DND-41 (cell line): ENCODE measurements around the gene CDH23.

Experiments used
- ATAC-seq: fragments of 200-7000 bp; cut with Tn5 transposase; 3 replicates; pipeline ENCODE4 v1.9.1; 2021; ENCODE audit warnings: low read depth; ENCODE audit not compliant: insufficient read depth
- DNase-seq: peaks from one replicate; pipeline ENCODE4 v3.0.0-alpha.2; 2020
- H2AFZ ChIP-seq: 2 replicates; pipeline ENCODE4 v1.6.0; 2012; ENCODE audit warnings: low read depth, low read length
- H3K27ac ChIP-seq: 2 replicates; pipeline ENCODE4 v1.5.1; 2012; ENCODE audit warnings: low read length, inconsistent platforms
- H3K27me3 ChIP-seq: fragments of 200-600 bp; sonication (generic); 2 replicates; pipeline ENCODE4 v1.6.0; 2012; ENCODE audit warnings: low read length, mild to moderate bottlenecking, inconsistent platforms; ENCODE audit not compliant: insufficient read depth, poor library complexity
- H3K36me3 ChIP-seq: 2 replicates; pipeline ENCODE4 v1.5.1; 2012; ENCODE audit warnings: low read length, inconsistent platforms; ENCODE audit not compliant: insufficient read depth
- H3K4me1 ChIP-seq: 2 replicates; pipeline ENCODE4 v1.5.1; 2012; ENCODE audit warnings: mild to moderate bottlenecking, low read length; ENCODE audit not compliant: insufficient read depth
- H3K4me2 ChIP-seq: 2 replicates; pipeline ENCODE4 v1.6.0; 2012; ENCODE audit warnings: mild to moderate bottlenecking, moderate library complexity, low read length, inconsistent platforms; ENCODE audit not compliant: insufficient read depth
- H3K4me3 ChIP-seq, 2 experiments: fragments of 200-600 bp in 1 of 2; shearing (Covaris generic) in 1 of 2; 2 replicates each; pipeline ENCODE4 v1.5.1; 2012 to 2016; ENCODE audit warnings: inconsistent platforms in 2 of 2, low read length in 2 of 2, mild to moderate bottlenecking in 2 of 2, low read depth in 1 of 2, moderate library complexity in 1 of 2
- H3K79me2 ChIP-seq: 2 replicates; pipeline ENCODE4 v1.6.0; 2012; ENCODE audit warnings: low read length, inconsistent platforms; ENCODE audit not compliant: insufficient read depth
- H3K9ac ChIP-seq: 2 replicates; pipeline ENCODE4 v1.6.0; 2012; ENCODE audit warnings: low read depth, mild to moderate bottlenecking, inconsistent platforms, low read length, moderate library complexity
- H3K9me3 ChIP-seq: 2 replicates; pipeline ENCODE4 v1.5.1; 2012; ENCODE audit warnings: low read length, moderate library complexity, mild to moderate bottlenecking, inconsistent platforms; ENCODE audit not compliant: insufficient read depth, severe bottlenecking
- H4K20me1 ChIP-seq: 2 replicates; pipeline ENCODE4 v1.6.0; 2012; ENCODE audit warnings: low read length; ENCODE audit not compliant: insufficient read depth
- CTCF ChIP-seq: IDR thresholded peaks from 2 replicates; pipeline ENCODE4 v1.5.1; 2012; ENCODE audit warnings: borderline replicate concordance, low read length, moderate library complexity, mild to moderate bottlenecking; ENCODE audit not compliant: poor library complexity, severe bottlenecking; ENCODE audit errors: extremely low read depth
- EZH2 ChIP-seq: IDR thresholded peaks from 3 replicates; pipeline ENCODE4 v1.6.1; 2012; ENCODE audit warnings: borderline replicate concordance, low read depth, mild to moderate bottlenecking, moderate library complexity, low read length, inconsistent platforms; ENCODE audit not compliant: severe bottlenecking

CDH23 gene

GRCh38 chr10:71513936-71514335, 117.2 kb downstream of the CDH23 start:
- Histone ChIP-seq H3K27ac (no peak overlapping the region), H3K9me3 (no peaks in the 10 kb centered on the region), H2AFZ (no peak overlapping the region), H3K9ac (no peak overlapping the region), H3K36me3 (no peaks in the 10 kb centered on the region), H3K4me2 (no peak overlapping the region), H3K4me3 (no peak overlapping the region), H3K27me3 (peaks cover 11% of the 10 kb centered on the region), H4K20me1 (peaks cover 3% of the 10 kb centered on the region; the same call in 1 of the 2 replicates), H3K79me2 (no peaks in the 10 kb centered on the region), H3K4me1 (no peaks in the 10 kb centered on the region)
- ATAC-seq (no peak), DNase-seq (no peak)
- no peak for TF ChIP-seq CTCF
- no peak for TF ChIP-seq EZH2

DNA sequence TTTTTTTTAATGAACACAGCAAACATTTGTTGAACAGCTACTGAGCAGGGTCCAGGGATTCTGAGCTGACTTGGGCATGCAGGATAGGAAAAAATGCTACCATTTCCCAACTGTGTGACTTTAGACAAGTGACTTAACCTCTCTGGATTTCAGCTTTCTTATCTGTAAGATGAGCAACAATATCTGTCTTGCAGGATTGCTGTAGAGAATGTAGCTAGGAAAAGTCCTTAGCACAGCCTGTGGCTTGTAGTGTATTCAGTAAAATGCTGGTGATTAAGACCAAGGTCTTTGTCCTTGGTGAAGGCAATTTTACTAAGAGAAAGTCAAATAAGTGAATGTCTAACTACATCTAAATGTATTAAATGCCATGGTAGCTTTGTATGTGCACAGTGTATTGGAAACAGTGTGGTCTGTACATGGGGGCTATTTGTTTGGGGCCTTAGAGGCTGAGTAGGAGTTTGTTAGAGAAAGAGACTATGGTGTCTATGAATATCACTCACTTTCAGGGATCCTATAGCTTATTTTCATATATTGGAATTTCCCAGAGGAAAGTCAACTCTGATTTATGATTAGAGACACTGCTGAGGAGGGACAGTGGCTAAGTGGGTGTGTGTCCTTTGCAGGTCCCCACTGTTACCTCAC, 118.9 kb downstream of the CDH23 start:
- Histone ChIP-seq H3K79me2 (no peaks in the 10 kb centered on the region), H3K4me3 (no peak overlapping the region), H3K36me3 (no peaks in the 10 kb centered on the region), H3K9ac (no peak overlapping the region), H3K27ac (no peak overlapping the region), H4K20me1 (no peaks in the 10 kb centered on the region; the same call in 1 of the 2 replicates), H3K9me3 (no peaks in the 10 kb centered on the region), H3K4me1 (no peaks in the 10 kb centered on the region), H2AFZ (no peak overlapping the region), H3K4me2 (no peak overlapping the region), H3K27me3 (peaks cover 11% of the 10 kb centered on the region)
- no peak for DNase-seq
- TF ChIP-seq CTCF, result no peak
- no peak for TF ChIP-seq EZH2
- no peak for ATAC-seq

- TF ChIP-seq CTCF (no peak), EZH2 (no peak)
- Histone ChIP-seq H3K4me1 (no peaks in the 10 kb centered on the region), H3K9ac (no peak overlapping the region), H2AFZ (no peak overlapping the region), H3K9me3 (no peaks in the 10 kb centered on the region), H3K27ac (no peak overlapping the region), H3K27me3 (peaks cover 11% of the 10 kb centered on the region), H3K4me2 (no peak overlapping the region), H3K79me2 (no peaks in the 10 kb centered on the region), H4K20me1 (no peaks in the 10 kb centered on the region; the same call in 1 of the 2 replicates), H3K4me3 (no peak overlapping the region), H3K36me3 (no peaks in the 10 kb centered on the region)
- ATAC-seq (no peak), DNase-seq (no peak)
These were observed 120.2 kb downstream of the CDH23 start for GRCh38 chr10:71516890-71517289.
